Esophagus muscularis mucosa (tissue), 4 donors: ENCODE measurements around the gene ENTPD3. TPM values are rescaled to one million over a fixed set of nuclear protein-coding genes. Genes with fewer than 3 reads are reported as not detected.
A peak's percentile ranks its signal among the peaks of the same experiment; 100 is the strongest.

Experiments
- DNase-seq: peaks from one replicate; pipeline ENCODE4 v3.0.0-alpha.2; 2017; ENCODE audit errors: extremely low spot score
- H3K27ac ChIP-seq, 4 donors: fragments of 200-600 bp; sonication (generic); replicated peaks in 1 of 4; 1 replicate in 3 of 4; 2 replicates in 1 of 4; pipeline ENCODE4 v1.5.1; 2016 to 2019; ENCODE audit warnings: mild to moderate bottlenecking in 1 of 4
- H3K27me3 ChIP-seq, 4 donors: fragments of 200-600 bp; sonication (generic); one replicate each; pipeline versions ENCODE4 v1.5.1 to v1.6.0; 2016 to 2019
- H3K36me3 ChIP-seq, 4 donors: fragments of 200-600 bp; sonication (generic); one replicate each; pipeline ENCODE4 v1.5.1; 2016 to 2019
- H3K4me1 ChIP-seq, 4 donors: fragments of 200-600 bp; sonication (generic); one replicate each; pipeline ENCODE4 v1.5.1; 2016 to 2019
- H3K4me3 ChIP-seq, 4 donors: fragments of 200-600 bp; sonication (generic); 1 replicate in 2 of 4; 2 replicates in 2 of 4; pipeline ENCODE4 v1.5.1; 2016 to 2019; ENCODE audit warnings: mild to moderate bottlenecking in 4 of 4, moderate library complexity in 1 of 4
- H3K9me3 ChIP-seq, 4 donors: fragments of 200-600 bp; sonication (generic); 1 replicate in 3 of 4; 2 replicates in 1 of 4; pipeline ENCODE4 v1.5.1; 2016 to 2019
- CTCF ChIP-seq, 3 experiments: fragments of 200-600 bp in 2 of 3; fragments of 450-650 bp in 1 of 3; sonication (generic) in 2 of 3; IDR thresholded peaks; one replicate each; pipeline ENCODE4 v1.5.1; 2017 to 2019; ENCODE audit warnings: antibody characterized with exemption in 3 of 3, mild to moderate bottlenecking in 2 of 3, moderate library complexity in 1 of 3
- EP300 ChIP-seq: sonication (generic); formaldehyde crosslinking; IDR thresholded peaks from one replicate; pipeline ENCODE4 v1.6.1; 2017; ENCODE audit warnings: antibody characterized with exemption
- POLR2A ChIP-seq: fragments of 450-650 bp; IDR thresholded peaks from one replicate; pipeline ENCODE4 v1.6.1; 2017; ENCODE audit warnings: antibody characterized with exemption, moderate library complexity, mild to moderate bottlenecking, low read depth
- POLR2AphosphoS5 ChIP-seq, 2 donors: sonication (generic); formaldehyde crosslinking; IDR thresholded peaks; one replicate each; pipeline ENCODE4 v1.6.1; 2017; ENCODE audit warnings: antibody characterized with exemption in 2 of 2
- WGBS: methylation state at CpG from one replicate; pipeline ENCODE4 v1.1.5; 2018; 5-methylcytosine and 5-hydroxymethylcytosine counted together
- intact Hi-C: fragments of 100-400 bp; cut with DNase I; formaldehyde crosslinking; loops from one replicate; pipeline ENCODE4 v1.15.1; 2023
- total RNA-seq, 4 donors: library from RNA; depleted of rRNA; stranded (reverse); fragments of >200 nt; gene quantifications; one replicate each; pipeline versions ENCODE4 v1.1.0 to v1.2.1, GENCODE V29; 2016

Gene ENTPD3
- total RNA-seq = 1 to 10 TPM; 1.7 to 3.6 (median 2.1) TPM

GRCh38 chr3:40387001-40387894 lies at the start of gene ENTPD3:
Gene ENTPD3 (plus strand): TSS chr3:40387184. CDS start chr3:40388058, 874 bp downstream.
- Histone ChIP-seq H3K9me3 (no peaks in the 10 kb centered on the region), H3K27me3 (peaks cover 0 to 14% (median 3%) of the 10 kb centered on the region in 4 donors), H3K27ac (no peak within 1 kb of the TSS), H3K4me3 (peak within 1 kb of the TSS; percentile 44 to 53 (median 46)), H3K4me1 (peaks cover 0 to 9% (median 9%) of the 10 kb centered on the region in 4 donors), H3K36me3 (peaks cover 0 to 6% (median 3%) of the 10 kb centered on the region in 4 donors)
- intact Hi-C loops = no loop called here
- WGBS = 11% methylated on average over 15 of the region's 49 CpGs
- DNase-seq = no peak
- TF ChIP-seq CTCF (IDR thresholded peaks at IDR 0.05) (no peak), POLR2A (no peak), POLR2AphosphoS5 (IDR thresholded peaks at IDR 0.05) (no peak), EP300 (no peak)

GRCh38 chr3:40339871-40340270 lies 47.1 kb upstream of the ENTPD3 start:
- Histone ChIP-seq H3K4me1 (no peaks in the 10 kb centered on the region), H3K4me3 (no peak overlapping the region), H3K9me3 (no peaks in the 10 kb centered on the region), H3K36me3 (no peaks in the 10 kb centered on the region), H3K27me3 (no peaks in the 10 kb centered on the region), H3K27ac (no peak overlapping the region)
- WGBS = 78% methylated on average over 1 of the region's 1 CpG
- no peak for DNase-seq
- TF ChIP-seq POLR2AphosphoS5 (IDR thresholded peaks at IDR 0.05) (no peak), EP300 (no peak), POLR2A (no peak), CTCF (IDR thresholded peaks at IDR 0.05) (no peak)
- intact Hi-C loops = no loop called here

GRCh38 chr3:40340541-40341170 lies 46.3 kb upstream of the ENTPD3 start:
- no peaks in the 10 kb centered on the region for H3K4me1 ChIP-seq
- no peak for TF ChIP-seq EP300
- no peak for TF ChIP-seq POLR2AphosphoS5 (IDR thresholded peaks at IDR 0.05)
- TF ChIP-seq POLR2A = no peak
- TF ChIP-seq CTCF (IDR thresholded peaks at IDR 0.05) = no peak
- no peaks in the 10 kb centered on the region for H3K9me3 ChIP-seq
- H3K36me3 ChIP-seq = no peaks in the 10 kb centered on the region
- peak; percentile 78 for DNase-seq
- no peak overlapping the region for H3K4me3 ChIP-seq
- no peaks in the 10 kb centered on the region for H3K27me3 ChIP-seq
- 72% methylated on average over 1 of the region's 1 CpG for WGBS
- intact Hi-C loops = no loop called here
- H3K27ac ChIP-seq = no peak overlapping the region

GRCh38 chr3:40341671-40342070 lies 45.3 kb upstream of the ENTPD3 start:
- intact Hi-C loops = no loop called here
- H3K4me1 ChIP-seq = no peaks in the 10 kb centered on the region

More at GRCh38 chr3:40341671-40342070, 45.3 kb upstream of the ENTPD3 start:
- no peak overlapping the region for H3K27ac ChIP-seq
- TF ChIP-seq CTCF (IDR thresholded peaks at IDR 0.05) = no peak
- no peak for TF ChIP-seq POLR2AphosphoS5 (IDR thresholded peaks at IDR 0.05)
- TF ChIP-seq POLR2A = no peak
- TF ChIP-seq EP300 = no peak
- H3K36me3 ChIP-seq = no peaks in the 10 kb centered on the region
- H3K4me3 ChIP-seq = no peak overlapping the region
- DNase-seq = no peak
- no peaks in the 10 kb centered on the region for H3K9me3 ChIP-seq
- H3K27me3 ChIP-seq = no peaks in the 10 kb centered on the region
